ENCODE results near the gene P3H3. TPM values are rescaled to one million over a fixed set of nuclear protein-coding genes. Genes with fewer than 3 reads are reported as not detected.
A peak's percentile ranks its signal among the peaks of the same experiment; 100 is the strongest.

Gene P3H3
- total and polyA plus RNA-seq, 9 of the 15 experiments (the other 6 are each of a cell fraction or from before 2014, with no cell fraction given), result 0.03 to 15.0 (median 4.8) TPM

DNA sequence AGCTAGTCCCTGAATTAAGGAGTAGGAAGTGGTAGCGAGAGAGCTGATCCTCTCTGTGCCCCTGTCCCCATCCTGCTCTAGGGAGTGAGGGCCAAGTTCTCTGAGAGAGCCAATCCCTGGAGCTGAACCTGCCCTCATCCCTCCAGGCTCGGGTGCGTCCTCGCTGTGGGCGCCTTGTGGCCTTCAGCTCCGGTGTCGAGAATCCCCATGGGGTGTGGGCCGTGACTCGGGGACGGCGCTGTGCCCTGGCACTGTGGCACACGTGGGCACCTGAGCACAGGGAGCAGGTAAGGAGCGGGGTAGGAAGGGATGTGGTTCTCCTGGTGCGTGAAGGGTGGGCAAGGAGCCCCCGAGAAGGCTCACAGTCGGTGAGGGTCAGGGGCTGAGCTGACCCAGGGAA is 10.6 kb downstream of the P3H3 start (continued):
- TF ChIP-seq MAFF (IDR thresholded peaks at IDR 0.05; ENCODE audit: low read length), result no peak
- no peak for TF ChIP-seq KLF6 (CRISPR knock-in tag; IDR thresholded peaks at IDR 0.05; ENCODE audit: borderline replicate concordance)
- no peak for TF ChIP-seq NEUROD1 (IDR thresholded peaks at IDR 0.05; ENCODE audit: borderline replicate concordance, low read depth, low read length, partially characterized antibody)
- no peak for TF ChIP-seq KAT7 (CRISPR knock-in tag; IDR thresholded peaks at IDR 0.05; ENCODE audit: borderline replicate concordance)
- no peak for TF ChIP-seq ELF2 (CRISPR knock-in tag; IDR thresholded peaks at IDR 0.05)

DNA sequence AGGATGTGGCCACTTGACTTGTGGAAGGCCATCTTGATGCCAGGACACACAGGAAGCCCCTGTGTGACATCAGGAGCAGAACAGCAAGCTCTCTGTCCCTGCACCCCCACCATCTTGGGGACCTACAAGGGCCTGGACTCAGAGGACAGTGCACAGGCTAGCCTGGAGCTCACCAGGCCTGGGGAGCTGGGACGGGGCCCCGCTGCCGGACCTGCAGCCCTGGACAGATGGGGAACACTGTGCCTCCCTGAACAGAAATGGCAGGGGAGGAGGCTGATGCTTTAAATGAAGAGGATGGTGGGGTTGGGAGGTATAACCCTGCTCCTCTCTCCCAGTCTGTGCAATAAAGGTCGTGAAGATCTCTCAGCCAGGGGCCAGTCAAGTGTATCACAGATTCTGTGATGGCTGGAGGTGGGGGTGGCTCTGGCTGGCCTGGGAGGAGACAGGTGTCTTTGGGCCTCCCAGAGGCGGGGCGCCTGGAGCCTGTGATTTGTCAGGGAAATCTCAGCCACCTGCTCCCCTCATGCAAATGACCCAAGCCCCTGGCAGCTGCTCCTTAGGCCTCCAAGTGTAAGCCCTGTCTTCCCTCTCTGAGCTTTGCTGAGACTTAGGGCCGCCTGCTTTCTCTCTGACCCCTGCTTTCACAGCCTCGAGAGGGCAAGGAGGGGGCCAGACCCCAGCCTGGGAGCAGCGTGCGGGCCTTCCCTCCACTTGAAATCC is 11.4 kb downstream of the P3H3 start:
- ChIA-PET CTCF (ENCODE audit: low intra/inter-chr PET ratio) (no interaction called here), POLR2A (interaction anchor here (0.7 to 4.7 kb wide), 5 partner anchors 9 to 226 kb away, joined by 3 to 39 read pairs (median 8); partner anchors contain the start of genes CDCA3, TPI1 and USP5)
- Histone ChIP-seq H3K79me2 (ENCODE audit: control insufficient read depth, insufficient read depth, low read length) (no peaks in the 10 kb centered on the region), H3K27ac (ENCODE audit: extremely low read depth, low read depth, low read length) (no peak overlapping the region), H3K4me3 (no peak overlapping the region), H3K9me1 (ENCODE audit: control insufficient read depth, insufficient read depth, low read length) (no peaks in the 10 kb centered on the region), H3K4me1 (replicated peaks in 1 of 2; ENCODE audit: control insufficient read depth in 2 of 2, insufficient read depth in 2 of 2, low read length in 2 of 2) (peaks cover 10 to 45% of the 10 kb centered on the region in 2 experiments; a peak in 4 of 5 replicates), H3K27me3 (ENCODE audit: control insufficient read depth in 2 of 2, insufficient read depth in 2 of 2, low read length in 2 of 2) (no peaks in the 10 kb centered on the region), H3K9ac (ENCODE audit: insufficient read depth in 1 of 2, low read depth in 2 of 2, low read length in 2 of 2) (peak overlapping the region in 1 of 2 experiments; percentile 64; a peak in 2 of 4 replicates), H3K9me3 (replicated peaks; ENCODE audit: control insufficient read depth, insufficient read depth, low read depth, low read length) (no peaks in the 10 kb centered on the region), H2AFZ (ENCODE audit: low read depth, low read length) (no peak overlapping the region), H3K36me3 (ENCODE audit: control insufficient read depth, insufficient read depth, low read length) (peaks cover 54% of the 10 kb centered on the region; the same call in 2 of the 3 replicates), H4K20me1 (replicated peaks; ENCODE audit: control insufficient read depth, insufficient read depth, low read length) (no peaks in the 10 kb centered on the region; the same call in 1 of the 2 replicates), H3K4me2 (ENCODE audit: insufficient read depth, low read length) (no peak overlapping the region)
- in situ Hi-C loops (cut with MboI) (no loop called here), intact Hi-C loops (cut with micrococcal nuclease) (no loop called here)
- WGBS (ENCODE audit: insufficient coverage, low coverage, missing lambda C conversion rate), result 60% methylated on average over 3 of the region's 10 CpGs
- TF ChIP-seq, protein P1, sequence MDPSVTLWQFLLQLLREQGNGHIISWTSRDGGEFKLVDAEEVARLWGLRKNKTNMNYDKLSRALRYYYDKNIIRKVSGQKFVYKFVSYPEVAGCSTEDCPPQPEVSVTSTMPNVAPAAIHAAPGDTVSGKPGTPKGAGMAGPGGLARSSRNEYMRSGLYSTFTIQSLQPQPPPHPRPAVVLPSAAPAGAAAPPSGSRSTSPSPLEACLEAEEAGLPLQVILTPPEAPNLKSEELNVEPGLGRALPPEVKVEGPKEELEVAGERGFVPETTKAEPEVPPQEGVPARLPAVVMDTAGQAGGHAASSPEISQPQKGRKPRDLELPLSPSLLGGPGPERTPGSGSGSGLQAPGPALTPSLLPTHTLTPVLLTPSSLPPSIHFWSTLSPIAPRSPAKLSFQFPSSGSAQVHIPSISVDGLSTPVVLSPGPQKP (CRISPR knock-in tag; IDR thresholded peaks at IDR 0.05), result no peak
- TF ChIP-seq ZBTB7A (IDR thresholded peaks at IDR 0.05; ENCODE audit: borderline replicate concordance, control insufficient read depth, low read depth, low read length), result 0 out of 2 replicates have a peak, but pooled peaks have one; percentile 7
- DNase-seq (ENCODE audit: extremely low read depth in 1 of 4, low spot score in 3 of 4), result no peak
- FAIRE-seq, result no peak
- no peak for ATAC-seq
- BruUV-seq (replicated peaks), result no TSS peak

Measured in K562 (cell line).